K562 (cell line): ENCODE results near the gene ZBTB7A. TPM values are rescaled to one million over a fixed set of nuclear protein-coding genes. Genes with fewer than 3 reads are reported as not detected.
A peak's percentile ranks its signal among the peaks of the same experiment; 100 is the strongest.

ENCODE experiments used
- CBX3 ChIP-seq, 2 experiments: IDR thresholded peaks; 1 replicate in 1 of 2; 2 replicates in 1 of 2; pipeline ENCODE4 v1.6.1; 2012; ENCODE audit warnings: inconsistent platforms in 2 of 2, low read length in 2 of 2, borderline replicate concordance in 1 of 2, control low read depth in 1 of 2
- CCNT2 ChIP-seq: IDR thresholded peaks from 2 replicates; pipeline ENCODE4 v1.6.1; 2011; ENCODE audit warnings: borderline replicate concordance, low read depth, mild to moderate bottlenecking, moderate library complexity, mixed read lengths, low read length; ENCODE audit not compliant: insufficient read length; ENCODE audit errors: extremely low read depth
- ETV1 ChIP-seq: fragments of 450-650 bp; conservative IDR thresholded peaks from 2 replicates; pipeline ENCODE4 v1.6.1; 2016; ENCODE audit warnings: missing genetic modification characterization, control low read depth, low read depth, missing compliant biosample characterization
- FIP1L1 ChIP-seq: fragments of 200-400 bp; formaldehyde crosslinking; IDR thresholded peaks from 2 replicates; pipeline ENCODE4 v1.6.1; 2018; ENCODE audit warnings: mild to moderate bottlenecking, low read depth, low read length; ENCODE audit not compliant: poor library complexity, severe bottlenecking
- GABPA ChIP-seq: fragments of 200-800 bp; sonication (Bioruptor generic); conservative IDR thresholded peaks from 2 replicates; pipeline ENCODE4 v1.6.1; 2016; ENCODE audit warnings: low read depth, missing genetic modification characterization, missing compliant biosample characterization
- GTF2B ChIP-seq: IDR thresholded peaks from 2 replicates; pipeline ENCODE4 v1.6.1; 2011; ENCODE audit not compliant: insufficient read length; ENCODE audit errors: extremely low read depth
- HES1 ChIP-seq: fragments of 450-650 bp; IDR thresholded peaks from 2 replicates; pipeline ENCODE4 v1.6.1; 2016; ENCODE audit warnings: low read depth, mild to moderate bottlenecking, moderate library complexity
- LEF1 ChIP-seq: fragments of 450-650 bp; IDR thresholded peaks from 2 replicates; pipeline ENCODE4 v1.6.1; 2016; ENCODE audit warnings: mild to moderate bottlenecking
- MTA3 ChIP-seq: fragments of 450-650 bp; formaldehyde crosslinking; IDR thresholded peaks from 2 replicates; pipeline ENCODE4 v1.6.1; 2017; ENCODE audit warnings: mild to moderate bottlenecking, borderline replicate concordance
- NFIX ChIP-seq: fragments of 250-450 bp; sonication (Bioruptor Pico); IDR thresholded peaks from 2 replicates; pipeline ENCODE4 v1.4.0; 2020; ENCODE audit warnings: low read depth, mild to moderate bottlenecking, moderate library complexity
- POLR2B ChIP-seq: fragments of 450-650 bp; IDR thresholded peaks from 2 replicates; pipeline ENCODE4 v1.6.1; 2018; ENCODE audit warnings: low read depth; ENCODE audit not compliant: partially characterized antibody
- POLR3G ChIP-seq: IDR thresholded peaks from 2 replicates; pipeline ENCODE4 v1.6.1; 2011; ENCODE audit not compliant: insufficient read length, insufficient replicate concordance; ENCODE audit errors: extremely low read depth
- RAD21 ChIP-seq, 2 experiments: fragments of 250-450 bp in 1 of 2; fragments of 450-650 bp in 1 of 2; sonication (Bioruptor Pico) in 1 of 2; formaldehyde crosslinking in 1 of 2; IDR thresholded peaks in 1 of 2; conservative IDR thresholded peaks in 1 of 2; 2 replicates each; pipeline versions ENCODE4 v1.4.0 to v1.8.0; 2020 to 2022; ENCODE audit warnings: mild to moderate bottlenecking in 2 of 2, moderate library complexity in 1 of 2
- SNIP1 ChIP-seq: fragments of 450-650 bp; IDR thresholded peaks from 2 replicates; pipeline ENCODE4 v1.7.1; 2017; ENCODE audit warnings: low read depth, mild to moderate bottlenecking
- SP2 ChIP-seq: IDR thresholded peaks from 2 replicates; pipeline ENCODE4 v1.6.1; 2011; ENCODE audit warnings: mild to moderate bottlenecking, low read depth, low read length, moderate library complexity; ENCODE audit not compliant: poor library complexity, severe bottlenecking; ENCODE audit errors: extremely low read depth
- TEAD1 ChIP-seq, 2 experiments: fragments of 450-650 bp in 1 of 2; sonication (generic) in 1 of 2; formaldehyde crosslinking; IDR thresholded peaks; 2 replicates each; pipeline versions ENCODE4 v1.4.0 to v1.8.0; 2020 to 2022; ENCODE audit warnings: mild to moderate bottlenecking in 2 of 2, missing genetic modification reagents in 1 of 2
- ZBED1 ChIP-seq: IDR thresholded peaks from 2 replicates; pipeline ENCODE4 v1.6.1; 2014
- ZBTB12 ChIP-seq: fragments of 250-450 bp; sonication (Bioruptor Pico); IDR thresholded peaks from 2 replicates; pipeline ENCODE4 v1.4.0; 2020
- ZNF121 ChIP-seq: sonication (generic); formaldehyde crosslinking; conservative IDR thresholded peaks from 2 replicates; pipeline ENCODE4 v1.8.0; 2022; ENCODE audit warnings: missing genetic modification reagents
- ZNF212 ChIP-seq: fragments of 450-650 bp; formaldehyde crosslinking; IDR thresholded peaks from 2 replicates; pipeline ENCODE4 v1.4.0; 2020; ENCODE audit warnings: mild to moderate bottlenecking
- ZNF639 ChIP-seq, 2 experiments: fragments of 200-800 bp in 1 of 2; sonication (Bioruptor generic) in 1 of 2; sonication (generic) in 1 of 2; formaldehyde crosslinking in 1 of 2; IDR thresholded peaks in 1 of 2; conservative IDR thresholded peaks in 1 of 2; 2 replicates each; pipeline versions ENCODE4 v1.5.0 to v1.6.1; 2016 to 2020; ENCODE audit warnings: missing compliant biosample characterization in 1 of 2, missing genetic modification characterization in 1 of 2, missing genetic modification reagents in 1 of 2
- ZNF717 ChIP-seq: fragments of 250-450 bp; sonication (Bioruptor Pico); IDR thresholded peaks from 2 replicates; pipeline ENCODE4 v1.5.0; 2021
- polyA plus RNA-seq, 8 experiments: library from polyadenylated mRNA; depleted of rRNA in 4 of 8; stranded (reverse) in 5 of 8; unstranded in 3 of 8; fragments of >200 nt; fragmentation: Nextera tagmentation in 2 of 8; fragmentation: Illumina TruSeq in 1 of 8; extraction: Ambion mirVana in 2 of 8; extraction: Trizol in 1 of 8; gene quantifications; 2 replicates each; pipeline versions ENCODE4 v1.2.1 to v1.2.3, GENCODE V29; 2011 to 2014; ENCODE audit warnings: inconsistent platforms in 1 of 8, missing spikeins in 1 of 8
- total RNA-seq, 7 experiments: library from RNA; depleted of rRNA in 6 of 7; stranded (reverse); fragments of >200 nt in 6 of 7; fragmentation: Illumina TruSeq in 2 of 7; extraction: Trizol in 2 of 7; gene quantifications; 2 replicates each; pipeline versions ENCODE4 v1.2.1 to v1.2.3, GENCODE V29; 2011 to 2021; ENCODE audit warnings: low replicate concordance in 1 of 7

Gene ZBTB7A
- total and polyA plus RNA-seq, 9 of the 15 experiments (the other 6 are each of a cell fraction or from before 2014, with no cell fraction given), result 0.11 to 34.0 (median 4.6) TPM

GRCh38 chr19:4057931-4058692, 8.6 kb downstream of the ZBTB7A start (continued):
- TF ChIP-seq FIP1L1 (peak; percentile 78), LEF1 (no peak), ETV1 (tag) (no peak), CCNT2 (peak; percentile 45), HES1 (no peak), POLR3G (no peak), CBX3 (IDR thresholded peaks at IDR 0.05; ENCODE audit: borderline replicate concordance in 1 of 2, low read length in 2 of 2) (peak in 1 of 2 experiments; percentile 73; a peak in 1 of 3 replicates), ZBTB12 (CRISPR knock-in tag) (no peak), TEAD1 (CRISPR knock-in tag; IDR thresholded peaks at IDR 0.05) (no peak), SNIP1 (no peak), ZBED1 (no peak), POLR2B (peak; percentile 23), ZNF212 (CRISPR knock-in tag) (no peak), ZNF717 (CRISPR knock-in tag) (no peak), GABPA (tag) (no peak), ZNF121 (0 out of 2 replicates have a peak, but pooled peaks have one; percentile 4), NFIX (CRISPR knock-in tag) (no peak), ZNF639 (CRISPR knock-in tag; conservative IDR thresholded peaks at IDR 0.05 in 1 of 2, IDR thresholded peaks at IDR 0.05 in 1 of 2) (no peak), SP2 (no peak), GTF2B (no peak), MTA3 (0 out of 2 replicates have a peak, but pooled peaks have one; percentile 38), RAD21 (CRISPR knock-in tag; conservative IDR thresholded peaks at IDR 0.05 in 1 of 2, IDR thresholded peaks at IDR 0.05 in 1 of 2) (0 out of 4 replicates have a peak, but pooled peaks of 1 of the 2 experiments have one; percentile 7)
